A375 (cell line): ENCODE data around the gene PUM1. TPM values are rescaled to one million over a fixed set of nuclear protein-coding genes. Genes with fewer than 3 reads are reported as not detected.

Source experiments
- small RNA-seq: library from RNA; depleted of rRNA; stranded (forward); fragments of <200 nt; gene quantifications from one replicate; pipeline ENCODE3, GENCODE V24; 2014
- total RNA-seq: library from RNA; depleted of rRNA; stranded (reverse); fragments of >200 nt; shearing (Covaris generic); gene quantifications from 2 replicates; pipeline ENCODE4 v1.2.3, GENCODE V29; 2014; rRNA removed

The PUM1 gene
- total RNA-seq, result 44.7 and 66.9 TPM in 2 replicates

GRCh38 chr1:31065310-31066217 lies at the start of gene PUM1:
TSS of gene PUM1 (minus strand) at chr1:31065717. CDS start at chr1:31059566, 6,151 bp downstream.

GRCh38 chr1:30908696-30909364 lies 156.7 kb downstream of the PUM1 start, which contains the start of gene SDC3:
TSS of gene SDC3 (minus strand) at chr1:30908758. CDS start at chr1:30908586, 172 bp downstream.

Small RNAs within 50 kb of the gene (small RNA-seq; reads per million reads assigned to genes)
- gene AL356320.1, result not detected
- gene RN7SL371P, result not detected

Other genes starting within 250 kb of the PUM1 start
- 42.8 and 49.1 TPM in 2 replicates for gene SDC3, start 157.0 kb downstream of the PUM1 start, total RNA-seq
- gene NKAIN1, start 174.2 kb upstream of the PUM1 start, total RNA-seq, result 0.50 and 1.4 TPM in 2 replicates
- gene SNRNP40, start 231.1 kb upstream of the PUM1 start, total RNA-seq, result 165 and 184 TPM in 2 replicates
- gene ZCCHC17, start 231.3 kb upstream of the PUM1 start, total RNA-seq, result 56.1 and 58.2 TPM in 2 replicates